Fibroblast of the aortic adventitia (primary cell): ENCODE measurements around the gene EBP. TPM values are rescaled to one million over a fixed set of nuclear protein-coding genes. Genes with fewer than 3 reads are reported as not detected.
"Not testable (repeated sequence)": the region's sequence is repeated elsewhere in the genome, so short reads cannot be mapped to it uniquely, and the experiment has no call there.

Experiments used
- DNase-seq: peaks from one replicate; pipeline ENCODE4 v3.0.0-alpha.2; 2010; ENCODE audit warnings: low read depth
- H3K4me3 ChIP-seq: 2 replicates; pipeline ENCODE4 v1.5.1; 2011; ENCODE audit warnings: low read depth, mild to moderate bottlenecking, control low read depth, low read length, moderate library complexity
- CTCF ChIP-seq: IDR thresholded peaks from 2 replicates; pipeline ENCODE4 v1.5.1; 2011; ENCODE audit warnings: mild to moderate bottlenecking, low read length, control low read depth, inconsistent platforms; ENCODE audit not compliant: insufficient read depth
- total RNA-seq: library from RNA; depleted of rRNA; stranded (reverse); fragments of >200 nt; gene quantifications from 2 replicates; pipeline ENCODE4 v1.2.3, GENCODE V29; 2012; ENCODE audit warnings: low replicate concordance

Gene EBP
- total RNA-seq, 1 donor = 49.2 TPM

- no peak for DNase-seq
- TF ChIP-seq CTCF = no peak
- peak overlapping the region; percentile 77 for H3K4me3 ChIP-seq
These were observed 18.9 kb downstream of the EBP start for GRCh38 chrX:48540480-48540879.

- DNase-seq = no peak
- TF ChIP-seq CTCF = no peak
- no peak overlapping the region for H3K4me3 ChIP-seq
These were observed 19.7 kb downstream of the EBP start for GRCh38 chrX:48541140-48541814.

GRCh38 chrX:48548871-48549270 is 27.3 kb downstream of the EBP start:
- H3K4me3 ChIP-seq = no peak overlapping the region
- DNase-seq = no peak
- TF ChIP-seq CTCF = no peak

GRCh38 chrX:48555731-48556325 is 34.2 kb downstream of the EBP start:
- DNase-seq = not testable (repeated sequence)

GRCh38 chrX:48558271-48558670 is 36.7 kb downstream of the EBP start:
- DNase-seq = peak; percentile 89
- no peak overlapping the region for H3K4me3 ChIP-seq
- no peak for TF ChIP-seq CTCF

More at GRCh38 chrX:48555731-48556325, 34.2 kb downstream of the EBP start:
- not testable (repeated sequence) for H3K4me3 ChIP-seq

- TF ChIP-seq CTCF = no peak
- no peak for DNase-seq
- H3K4me3 ChIP-seq = no peak overlapping the region
These were observed 38.0 kb downstream of the EBP start for GRCh38 chrX:48559636-48560035.

- no peak overlapping the region for H3K4me3 ChIP-seq
- TF ChIP-seq CTCF = no peak
- DNase-seq = no peak
These were observed 38.4 kb downstream of the EBP start for GRCh38 chrX:48560056-48560455.
